GM19397 (cell line): Measurements from ENCODE around the gene FRMD5.
"Not testable (repeated sequence)": the region's sequence is repeated elsewhere in the genome, so short reads cannot be mapped to it uniquely, and the experiment has no call there.

Experiments
- ATAC-seq: cut with Tn5 transposase; IDR thresholded peaks from one replicate; pipeline ENCODE4 v1.9.1; 2021; ENCODE audit warnings: mild to moderate bottlenecking, moderate library complexity; ENCODE audit not compliant: unreplicated experiment

FRMD5 gene

DNA sequence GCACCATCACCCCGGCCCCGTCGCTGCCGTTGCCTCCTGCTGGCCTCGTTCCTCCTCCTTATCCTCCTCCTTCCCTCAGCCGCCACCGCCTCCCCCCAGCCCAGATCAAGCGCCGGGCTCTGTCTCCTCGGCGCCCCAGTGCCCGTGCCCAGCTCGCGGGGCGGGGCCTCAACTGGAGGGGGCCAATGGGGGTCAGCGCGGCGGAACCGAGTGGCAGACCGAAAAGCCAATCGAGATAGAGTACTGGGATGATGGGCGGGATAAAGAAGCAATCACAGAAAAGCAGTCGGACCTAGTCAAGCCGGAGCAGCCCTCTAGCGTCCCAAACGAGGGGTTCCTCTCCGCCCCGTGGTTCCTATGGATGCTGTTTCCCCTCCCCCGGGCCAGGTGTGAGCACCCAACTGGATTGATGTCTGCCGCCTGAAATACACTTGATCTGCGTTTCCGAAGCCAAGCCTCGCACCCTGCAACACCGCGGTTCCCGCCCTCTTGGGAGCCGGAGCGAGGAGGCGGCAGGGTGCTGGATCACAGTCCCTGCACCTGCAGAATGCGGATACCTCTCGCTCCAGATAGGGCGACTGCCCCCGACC lies at the start of gene FRMD5:
FRMD5 (minus strand) TSS at position 121 of the 590 bp plus-strand sequence.
- peak; percentile 95 for ATAC-seq

DNA sequence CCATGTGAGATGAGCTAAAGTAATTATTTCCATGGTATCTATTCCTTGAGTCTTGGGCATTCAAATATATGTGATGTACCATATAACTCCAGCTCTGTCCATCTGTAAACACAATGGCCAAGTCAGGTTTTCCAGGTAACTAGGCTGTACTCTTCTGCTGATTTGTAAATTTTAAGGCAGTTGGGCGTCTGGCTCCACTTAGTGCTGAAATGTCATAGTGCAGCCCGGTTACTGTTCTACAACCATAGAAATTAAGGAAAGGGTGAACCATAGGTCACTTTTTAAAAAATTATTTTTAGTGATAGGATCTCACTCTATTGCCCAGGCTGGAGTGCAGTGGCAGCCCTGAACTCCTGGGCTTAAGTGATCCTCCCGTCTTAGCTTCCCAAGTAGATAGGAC lies 48.8 kb upstream of the FRMD5 start:
- no peak for ATAC-seq

DNA sequence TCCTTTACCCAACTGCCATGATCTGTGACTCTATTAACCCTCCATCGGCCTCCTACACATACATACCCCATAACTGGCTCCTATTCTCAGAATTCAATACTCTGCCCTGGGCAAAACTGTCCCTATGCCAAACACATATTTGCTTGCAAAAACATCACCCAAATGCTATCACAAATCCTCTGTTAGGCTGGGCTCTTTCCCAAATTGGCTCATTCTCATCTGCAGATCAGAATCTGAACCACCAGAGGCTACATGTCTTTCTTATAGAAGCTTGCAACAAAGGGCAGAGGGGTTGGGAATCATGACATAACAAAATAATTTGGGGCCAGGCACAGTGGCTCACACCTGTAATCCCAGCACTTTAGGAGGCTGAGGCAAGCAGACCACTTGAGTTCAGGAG lies 48.1 kb upstream of the FRMD5 start:
- ATAC-seq = no peak

DNA sequence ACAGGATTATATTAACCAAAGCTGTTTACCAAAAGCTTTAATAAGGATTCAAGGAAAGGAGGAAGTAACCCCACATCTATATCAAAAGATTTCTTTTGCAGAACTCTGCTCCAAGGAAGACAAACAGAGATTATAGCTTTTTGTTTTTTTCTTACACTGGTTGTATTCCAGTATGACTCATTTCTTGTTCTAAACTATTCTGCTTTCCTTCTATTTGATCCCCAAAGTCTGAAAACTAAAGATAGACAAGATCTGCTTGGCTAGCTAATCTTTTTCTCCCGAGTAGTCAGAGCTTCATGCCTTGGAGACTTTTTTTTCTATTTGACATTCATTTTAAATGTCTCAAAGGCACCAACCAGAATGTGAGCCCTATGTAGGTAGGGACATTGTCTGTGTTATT lies 36.8 kb upstream of the FRMD5 start:
- ATAC-seq = no peak

DNA sequence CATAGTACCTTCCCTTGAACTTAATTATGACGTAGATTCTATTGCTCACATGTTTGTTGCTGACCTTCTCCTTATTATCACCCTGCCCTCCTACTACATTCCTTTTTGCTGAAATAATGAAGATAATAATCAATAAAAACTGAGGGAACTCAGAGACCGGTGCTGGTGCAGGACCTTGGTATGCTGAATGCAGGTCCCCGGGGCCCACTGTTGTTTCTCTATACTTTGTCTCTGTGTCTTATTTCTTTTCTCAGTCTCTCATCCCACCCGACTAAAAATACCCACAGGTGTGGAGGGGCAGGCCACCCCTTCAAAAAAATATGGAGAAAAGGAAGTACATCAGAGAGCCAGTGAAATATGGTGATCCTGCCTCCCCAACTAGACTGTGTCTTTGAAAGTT lies 34.2 kb upstream of the FRMD5 start:
- ATAC-seq = not testable (repeated sequence)

DNA sequence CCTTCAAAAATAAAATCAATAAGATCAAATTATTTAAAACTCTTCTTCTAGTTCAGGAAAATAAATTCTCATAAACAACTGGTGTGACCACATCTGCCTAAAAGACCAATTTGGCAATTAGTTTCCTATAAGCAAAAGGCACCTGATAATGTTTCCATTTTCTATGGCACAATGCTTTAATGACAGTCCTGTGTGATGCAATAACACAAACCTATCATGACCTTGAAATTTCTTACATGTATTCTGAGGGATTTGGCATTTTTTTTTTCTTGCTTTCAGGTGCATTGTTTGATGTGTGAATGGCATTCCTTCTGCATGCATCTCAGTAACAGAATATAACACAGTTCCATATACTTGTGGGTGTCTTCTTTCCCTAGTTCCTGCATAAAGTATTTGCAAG lies 32.5 kb upstream of the FRMD5 start:
- no peak for ATAC-seq

DNA sequence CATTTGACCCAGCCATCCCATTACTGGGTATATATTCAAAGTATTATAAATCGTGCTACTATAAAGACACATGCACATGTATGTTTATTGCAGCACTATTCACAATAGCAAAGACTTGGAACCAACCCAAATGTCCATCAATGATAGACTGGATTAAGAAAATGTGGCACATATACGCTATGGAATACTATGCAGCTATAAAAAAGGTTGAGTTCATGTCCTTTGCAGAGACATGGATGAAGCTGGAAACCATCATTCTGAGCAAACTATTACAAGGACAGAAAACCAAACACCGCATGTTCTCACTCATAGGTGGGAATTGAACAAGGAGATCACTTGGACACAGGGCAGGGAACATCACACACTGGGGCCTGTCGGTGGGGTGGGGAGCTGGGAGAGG lies 31.9 kb upstream of the FRMD5 start:
- ATAC-seq = not testable (repeated sequence)

DNA sequence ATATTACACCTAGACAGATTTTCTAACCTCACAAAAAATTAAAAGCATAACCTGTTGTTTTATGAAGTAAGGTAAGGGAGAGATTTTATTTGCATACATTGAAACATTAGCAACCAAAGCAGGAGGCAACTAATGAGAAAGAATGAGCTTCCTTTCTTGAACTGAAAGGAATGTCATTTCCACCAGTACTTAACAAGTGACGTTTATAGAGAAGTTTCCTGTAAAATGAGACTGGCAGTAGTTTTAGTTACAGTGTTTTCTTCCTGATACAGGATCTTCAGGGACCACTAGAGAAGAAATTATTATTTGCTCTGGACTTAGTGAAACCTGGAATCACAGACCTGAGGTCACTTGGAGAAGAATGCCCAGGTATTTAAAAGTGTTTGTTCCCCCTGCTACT lies 27.4 kb upstream of the FRMD5 start:
- no peak for ATAC-seq

DNA sequence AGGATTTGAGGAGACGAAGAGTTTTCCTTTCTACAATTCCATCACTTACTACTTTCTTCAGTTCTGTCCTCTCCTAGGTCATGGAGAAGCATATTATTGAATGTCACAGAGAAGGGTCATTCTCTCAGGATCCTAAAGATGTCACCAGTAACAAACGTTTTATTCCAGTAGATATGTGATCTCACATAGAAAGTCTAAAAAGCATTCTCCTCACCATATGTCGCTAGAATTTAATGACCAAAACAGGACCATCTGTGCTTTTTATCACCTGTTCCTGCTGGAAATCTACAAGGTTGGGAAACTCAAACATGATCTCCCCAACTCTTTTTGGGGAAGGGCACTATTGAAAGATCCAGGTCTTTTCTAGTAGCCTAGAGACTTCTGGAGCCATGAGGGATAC lies 24.0 kb upstream of the FRMD5 start:
- ATAC-seq = no peak

DNA sequence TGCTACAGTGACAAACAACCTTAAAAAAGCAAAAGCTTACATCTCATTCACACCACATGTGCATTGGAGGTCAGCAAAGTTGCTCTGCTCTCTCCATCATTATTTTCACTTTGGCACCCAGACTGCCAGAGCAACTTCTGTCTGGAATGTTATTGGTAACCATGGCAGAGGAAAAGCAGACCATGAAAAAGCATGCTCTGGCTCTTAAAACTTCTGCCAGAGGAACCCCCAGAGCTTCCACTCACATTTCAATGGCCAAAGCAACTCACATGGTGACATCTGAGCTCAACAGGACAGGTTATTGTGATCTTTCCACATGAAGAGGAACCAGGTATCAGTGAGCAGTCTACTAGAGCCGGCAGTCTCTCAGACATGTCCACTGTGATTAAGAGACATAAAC lies 21.9 kb upstream of the FRMD5 start:
- ATAC-seq = no peak

DNA sequence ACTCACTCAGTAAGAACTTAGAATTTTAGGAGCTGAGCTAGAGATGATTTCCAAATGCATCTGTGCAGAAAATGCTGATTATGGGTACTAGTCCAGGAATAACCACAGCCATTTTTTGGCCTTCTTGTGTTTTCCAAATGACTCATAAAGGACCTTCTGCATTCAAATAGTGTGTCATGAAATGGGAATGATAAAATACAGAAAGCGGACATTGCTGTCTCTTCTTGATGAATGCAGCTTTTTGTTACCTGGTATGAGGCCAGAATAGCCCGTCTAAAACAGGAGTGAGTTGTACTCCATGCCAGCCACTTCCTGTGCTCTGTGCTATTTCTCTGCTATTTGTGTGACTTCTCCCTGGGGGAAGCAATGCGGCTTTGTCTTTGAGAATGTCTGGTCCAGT lies 20.5 kb upstream of the FRMD5 start:
- no peak for ATAC-seq

DNA sequence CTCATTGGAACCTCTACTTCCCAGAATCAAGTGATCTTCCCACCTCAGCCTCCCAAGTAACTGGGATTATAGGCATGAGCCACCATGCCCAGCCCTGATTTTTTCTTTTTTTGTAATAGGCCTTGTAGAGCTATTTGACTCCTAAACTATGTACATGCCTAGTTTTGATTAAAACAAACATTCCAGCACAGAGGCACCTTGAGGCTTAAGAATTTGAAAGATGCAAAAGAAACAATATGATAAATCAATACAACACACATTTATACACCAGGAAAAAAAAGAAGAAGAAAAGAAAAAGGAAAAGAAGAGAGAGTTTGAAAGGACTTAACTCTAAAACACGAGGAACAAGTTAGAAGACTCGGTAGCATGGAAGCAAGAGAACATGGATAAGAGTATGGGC lies 13.9 kb upstream of the FRMD5 start:
- ATAC-seq = no peak

DNA sequence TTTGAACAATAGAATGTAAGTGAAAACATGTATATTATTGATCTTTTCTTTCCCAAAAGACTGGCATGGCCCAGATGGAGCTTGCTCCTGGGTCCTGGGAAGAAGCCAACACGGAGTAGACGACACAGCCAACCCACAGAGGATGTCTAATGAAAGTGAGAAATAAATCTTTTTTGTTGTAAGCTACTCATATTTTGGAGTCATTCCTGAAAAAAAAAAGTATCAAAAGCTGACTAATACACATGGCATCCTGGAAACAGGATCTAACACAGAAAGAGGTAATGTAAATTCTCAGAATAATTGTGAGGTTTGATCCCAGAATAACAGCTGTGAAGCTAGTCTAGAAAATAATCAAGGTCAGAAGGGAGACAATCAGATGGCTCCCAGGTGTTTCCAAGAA lies 12.6 kb upstream of the FRMD5 start:
- no peak for ATAC-seq

DNA sequence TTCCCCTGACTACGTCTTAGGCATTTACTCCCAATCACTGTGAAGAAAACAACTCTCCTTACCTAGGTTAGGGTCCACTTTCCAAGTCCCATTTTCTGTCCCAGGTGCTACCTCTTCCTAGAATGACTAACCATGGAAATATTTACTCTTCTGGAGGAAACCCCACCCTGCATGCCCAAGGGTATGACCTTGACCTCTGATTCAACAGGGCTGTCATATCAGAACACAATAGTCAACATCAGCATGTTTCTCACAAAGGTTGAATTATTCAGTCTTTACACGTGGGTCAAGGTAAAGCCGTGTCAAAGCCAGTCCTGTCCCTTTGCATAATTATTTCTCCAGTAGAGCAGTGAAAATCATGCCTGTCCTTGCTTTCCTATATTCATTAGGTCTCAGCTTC lies 4.3 kb upstream of the FRMD5 start:
- ATAC-seq = no peak

DNA sequence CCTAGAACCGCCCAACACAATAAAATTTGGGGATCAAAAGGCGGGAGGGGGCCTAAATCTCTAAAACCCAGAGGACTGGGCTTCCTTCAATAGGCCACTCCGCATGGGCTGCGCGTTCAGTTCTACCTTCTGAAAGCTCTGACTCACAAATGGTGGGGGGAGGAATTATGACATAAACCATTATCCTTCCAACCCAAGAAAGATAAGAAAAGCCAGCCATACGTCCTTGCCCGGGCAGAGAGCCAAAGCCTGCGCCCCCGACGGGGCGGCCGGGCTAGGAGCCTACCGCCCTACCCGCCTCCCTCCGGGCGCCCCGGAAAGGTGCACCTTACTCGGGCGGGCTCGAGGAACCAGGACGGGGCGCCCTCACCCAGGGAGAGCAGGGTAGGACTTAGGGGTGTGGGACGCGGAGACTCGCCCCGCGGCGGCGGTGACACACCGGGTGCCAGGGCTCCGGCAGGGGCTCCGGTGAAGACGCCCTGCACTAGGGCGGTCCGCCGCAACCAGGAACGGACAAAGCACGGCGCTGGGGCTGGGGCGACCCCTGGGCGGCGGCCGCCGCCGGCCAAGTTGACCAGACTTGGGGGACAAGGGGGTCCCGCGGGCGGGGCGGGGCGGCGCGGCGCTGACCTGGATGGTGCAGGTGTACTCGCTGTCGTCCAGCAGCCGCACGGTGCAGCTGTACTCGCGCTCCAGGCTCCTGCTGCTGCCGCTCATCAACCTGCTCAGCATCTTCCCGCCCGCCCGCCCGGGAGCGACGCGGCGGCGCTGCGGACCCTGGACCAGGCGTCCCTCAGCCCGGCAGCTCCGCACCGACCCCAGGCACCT lies 534 bp downstream of the FRMD5 start:
- peak; percentile 35 for ATAC-seq

DNA sequence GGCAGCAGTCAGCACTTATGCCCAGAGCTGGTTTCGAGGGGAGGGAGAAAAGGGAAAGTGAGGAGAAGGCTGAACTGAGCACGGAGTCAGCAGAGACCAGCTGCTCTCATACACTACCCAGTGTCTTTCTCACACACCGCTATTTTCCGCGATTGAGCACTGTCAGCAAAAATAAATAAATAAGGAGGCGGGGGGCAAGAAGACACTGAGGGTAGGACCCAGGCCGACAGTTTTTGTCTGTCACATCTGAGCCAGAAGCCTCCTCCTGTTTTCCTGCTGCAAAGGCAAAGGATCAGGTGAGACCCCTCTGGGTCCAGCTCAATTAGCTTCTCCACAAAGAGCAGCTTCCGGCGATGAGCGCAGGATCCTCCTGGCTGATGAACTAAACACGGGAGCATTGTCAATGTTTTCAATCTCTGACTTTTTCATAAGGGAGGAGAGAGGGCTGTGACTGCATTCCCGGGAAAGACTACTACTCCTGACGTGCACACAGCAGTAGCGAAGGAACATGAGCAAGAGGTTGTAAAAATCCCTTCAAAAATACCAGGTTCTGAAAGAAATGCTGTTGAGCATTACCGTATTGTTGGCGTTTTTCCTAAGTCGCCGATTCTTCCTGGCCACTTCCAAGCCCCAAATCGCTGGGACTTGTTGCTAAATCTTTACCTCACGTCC lies 1.3 kb downstream of the FRMD5 start:
- no peak for ATAC-seq

DNA sequence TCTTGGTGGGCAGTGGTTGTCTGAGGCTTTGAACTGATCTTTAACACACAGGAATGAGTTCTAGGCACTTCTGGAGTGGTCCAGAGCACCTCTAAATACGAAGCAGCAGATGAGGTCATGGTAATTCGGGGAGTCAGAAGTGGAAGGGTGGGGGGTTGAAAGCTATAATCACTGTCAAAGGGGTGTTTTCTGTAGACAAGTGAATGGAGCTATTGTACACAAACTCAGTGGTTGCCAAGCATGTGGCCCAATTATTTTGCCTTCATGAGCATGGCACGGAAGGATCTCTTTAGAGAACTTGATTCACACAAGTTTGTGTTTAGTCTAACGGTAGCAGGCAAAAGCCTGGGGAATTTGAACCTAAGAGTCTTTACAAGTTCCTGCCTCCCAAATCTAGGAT lies 6.3 kb downstream of the FRMD5 start:
- ATAC-seq = no peak

DNA sequence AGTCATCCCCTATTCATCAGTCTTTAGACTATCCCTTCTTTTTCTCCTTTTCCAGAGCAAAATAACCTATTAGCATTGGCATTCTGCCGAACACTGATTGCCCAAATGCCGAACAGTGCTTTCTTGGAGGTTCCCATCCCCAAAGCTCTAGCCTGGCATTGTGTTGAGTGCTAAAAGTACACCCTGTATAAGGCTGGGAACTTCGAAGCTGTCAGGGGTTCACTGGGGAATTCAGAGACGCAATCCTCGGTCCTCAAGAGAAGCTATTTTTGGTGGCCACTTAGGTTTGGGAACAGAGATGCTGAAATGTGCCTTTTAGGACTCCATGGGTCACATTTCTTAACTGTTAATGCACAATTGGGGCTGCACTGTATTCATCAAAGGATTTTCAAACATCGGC lies 8.4 kb downstream of the FRMD5 start:
- ATAC-seq = no peak

DNA sequence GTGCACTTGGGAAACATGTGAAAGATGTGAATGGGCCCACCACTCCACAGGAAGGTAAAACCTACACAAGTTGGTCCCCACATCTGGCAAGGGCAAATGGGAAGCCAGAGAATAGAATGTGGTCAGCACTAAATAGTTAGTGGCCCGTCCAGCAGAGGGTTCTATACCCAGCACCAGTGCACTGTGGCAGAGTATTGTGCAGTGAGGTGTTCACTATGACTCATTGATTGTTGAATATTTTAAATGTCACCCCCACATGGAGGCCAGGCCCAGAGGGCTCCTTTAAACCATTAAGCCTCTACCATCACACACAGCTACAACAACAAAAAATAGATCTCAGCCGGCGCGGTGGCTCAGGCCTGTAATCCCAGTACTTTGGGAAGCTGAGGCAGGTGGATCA lies 11.7 kb downstream of the FRMD5 start:
- no peak for ATAC-seq

DNA sequence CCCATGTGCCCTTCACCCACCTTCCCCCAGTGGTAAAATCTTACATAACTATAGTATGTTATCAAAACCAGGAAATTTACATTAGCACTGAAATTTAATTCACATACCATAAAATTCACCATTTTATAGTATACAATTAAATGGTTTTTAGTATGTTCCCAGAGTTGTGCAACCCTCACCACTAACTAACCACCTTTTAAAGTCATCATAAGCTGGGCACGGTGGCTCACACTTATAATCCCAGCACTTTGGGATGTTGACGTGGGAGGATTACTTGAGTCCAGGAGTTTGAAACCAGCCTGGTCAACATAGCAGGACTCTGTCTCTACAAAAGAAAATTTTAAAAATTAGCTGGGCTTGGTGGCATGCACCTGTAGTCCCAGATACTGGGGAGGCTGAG lies 13.7 kb downstream of the FRMD5 start:
- ATAC-seq = no peak

DNA sequence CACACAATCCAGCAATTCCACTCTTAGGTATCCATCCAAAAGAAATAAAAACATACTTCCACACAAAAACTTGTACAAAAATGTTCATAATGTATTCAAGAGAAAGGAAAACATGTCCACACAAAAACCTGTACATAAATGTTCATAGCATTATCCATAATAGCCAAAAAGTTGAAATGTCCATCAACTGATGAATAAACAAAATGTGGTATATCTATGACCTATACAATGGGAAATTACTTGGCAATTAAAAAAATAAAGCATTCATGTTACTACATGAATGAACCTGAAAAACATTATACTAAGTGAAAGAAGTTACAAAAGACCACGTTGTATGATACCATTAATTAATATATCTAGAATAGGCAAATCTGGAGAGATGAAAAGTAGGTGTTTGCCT lies 17.9 kb downstream of the FRMD5 start:
- ATAC-seq = no peak

DNA sequence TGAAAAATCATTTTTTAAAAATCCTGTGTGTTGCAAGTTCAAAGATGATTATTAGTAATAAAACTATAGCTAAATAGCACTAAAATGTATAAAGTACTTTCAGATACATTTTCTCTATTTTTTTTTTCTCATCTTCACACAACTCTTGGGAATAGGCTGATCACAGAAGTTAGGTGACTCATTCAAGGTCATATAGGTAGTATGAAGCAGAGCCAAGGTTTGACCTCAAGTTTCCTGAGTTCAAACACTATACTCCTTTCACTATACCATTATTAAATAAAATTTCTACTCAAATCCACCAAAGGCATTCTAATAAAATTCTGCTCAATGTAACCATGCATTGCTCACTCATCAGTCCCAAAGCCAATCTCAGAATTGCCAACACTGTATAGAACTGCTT lies 21.3 kb downstream of the FRMD5 start:
- no peak for ATAC-seq
